IMR-90 (cell line): ENCODE results near the gene BMP3. TPM values are rescaled to one million over a fixed set of nuclear protein-coding genes. Genes with fewer than 3 reads are reported as not detected.

ENCODE experiments used
- ATAC-seq: fragments of 200-7000 bp; cut with Tn5 transposase; 2 replicates; pipeline ENCODE4 v1.9.1; 2020; ENCODE audit warnings: low read depth, mild to moderate bottlenecking, moderate library complexity
- BruUV-seq: library from RNA; stranded (reverse); fragments of 400-500 nt; replicated peaks from 2 replicates; lab custom pipeline; 2021; lab: Mats Ljungman, UMichigan
- CTCF ChIA-PET: fragments of 300-600 bp; formaldehyde crosslinking; extraction: SDS; loops from one replicate; lab custom pipeline; 2021; ENCODE audit warnings: antibody characterized with exemption; lab: Yijun Ruan, JAX
- POLR2A ChIA-PET: fragments of 300-600 bp; sonication (Branson Sonifier 250); formaldehyde crosslinking; loops from one replicate; lab custom pipeline; 2022; ENCODE audit warnings: antibody characterized with exemption; ENCODE audit not compliant: unreplicated experiment; lab: Charles Lee
- DNase-seq: peaks from one replicate; pipeline ENCODE4 v3.0.0; 2013
- H2AFZ ChIP-seq: replicated peaks from 2 replicates; pipeline ENCODE3; 2013; ENCODE audit warnings: low read length, mild to moderate bottlenecking; ENCODE audit not compliant: poor library complexity
- H2AK5ac ChIP-seq: 2 replicates; pipeline ENCODE4 v1.6.1; 2013; ENCODE audit warnings: low read depth, low read length, inconsistent platforms
- H2AK9ac ChIP-seq: replicated peaks from 2 replicates; pipeline ENCODE3; 2013; ENCODE audit warnings: mild to moderate bottlenecking, low read depth, low read length, moderate library complexity; ENCODE audit not compliant: poor library complexity
- H2BK120ac ChIP-seq: 2 replicates; pipeline ENCODE4 v1.6.1; 2013; ENCODE audit warnings: low read depth, low read length, inconsistent platforms
- H2BK15ac ChIP-seq: 3 replicates; pipeline ENCODE4 v1.6.1; 2013; ENCODE audit warnings: low read depth, low read length, inconsistent platforms
- H2BK20ac ChIP-seq: 2 replicates; pipeline ENCODE4 v1.6.1; 2013; ENCODE audit warnings: low read depth, mild to moderate bottlenecking, inconsistent platforms, low read length, moderate library complexity
- H2BK5ac ChIP-seq: 2 replicates; pipeline ENCODE4 v1.6.1; 2013; ENCODE audit warnings: mild to moderate bottlenecking, low read depth, low read length, inconsistent platforms; ENCODE audit not compliant: poor library complexity, severe bottlenecking
- H3K14ac ChIP-seq: replicated peaks from 2 replicates; pipeline ENCODE4 v1.6.1; 2013; ENCODE audit warnings: low read depth, low read length, inconsistent platforms
- H3K18ac ChIP-seq: 2 replicates; pipeline ENCODE4 v1.6.1; 2013; ENCODE audit warnings: low read depth, low read length, control low read depth
- H3K23ac ChIP-seq: 2 replicates; pipeline ENCODE4 v1.6.1; 2013; ENCODE audit warnings: low read depth, low read length, inconsistent platforms
- H3K27ac ChIP-seq: 2 replicates; pipeline ENCODE4 v1.5.1; 2013; ENCODE audit warnings: mild to moderate bottlenecking, control low read depth, low read length; ENCODE audit not compliant: insufficient read depth
- H3K27me3 ChIP-seq: 2 replicates; pipeline ENCODE4 v1.6.1; 2013; ENCODE audit warnings: low read length; ENCODE audit not compliant: control insufficient read depth, insufficient read depth
- H3K36me3 ChIP-seq: 2 replicates; pipeline ENCODE4 v1.6.1; 2013; ENCODE audit warnings: low read length, mixed read lengths; ENCODE audit not compliant: control insufficient read depth, insufficient read depth
- H3K4ac ChIP-seq: 2 replicates; pipeline ENCODE4 v1.6.1; 2013; ENCODE audit warnings: low read depth, low read length, inconsistent platforms
- H3K4me1 ChIP-seq: 2 replicates; pipeline ENCODE4 v1.6.1; 2013; ENCODE audit warnings: low read length, mixed read lengths; ENCODE audit not compliant: control insufficient read depth, insufficient read depth
- H3K4me2 ChIP-seq: 2 replicates; pipeline ENCODE4 v1.6.1; 2013; ENCODE audit warnings: low read depth, mild to moderate bottlenecking, control low read depth, low read length, moderate library complexity
- H3K4me3 ChIP-seq: 2 replicates; pipeline ENCODE4 v1.5.1; 2013; ENCODE audit warnings: low read depth, mild to moderate bottlenecking, control low read depth, low read length, moderate library complexity; ENCODE audit not compliant: insufficient read depth
- H3K56ac ChIP-seq: 2 replicates; pipeline ENCODE4 v1.6.1; 2013; ENCODE audit warnings: low read length, inconsistent platforms; ENCODE audit not compliant: insufficient read depth; ENCODE audit errors: extremely low read depth
- H3K79me1 ChIP-seq, 2 experiments: 2 replicates each; pipeline ENCODE4 v1.6.1; 2013; ENCODE audit warnings: low read length in 2 of 2, inconsistent platforms in 1 of 2, low read depth in 1 of 2
- H3K9ac ChIP-seq: 2 replicates; pipeline ENCODE4 v1.6.1; 2013; ENCODE audit warnings: low read depth, low read length, control low read depth
- H3K9me1 ChIP-seq: 2 replicates; pipeline ENCODE4 v1.6.1; 2013; ENCODE audit warnings: low read length, inconsistent platforms; ENCODE audit not compliant: insufficient read depth
- H3K9me3 ChIP-seq: 2 replicates; pipeline ENCODE4 v1.6.1; 2013; ENCODE audit warnings: low read length; ENCODE audit not compliant: control insufficient read depth, insufficient read depth
- H4K20me1 ChIP-seq: 2 replicates; pipeline ENCODE4 v1.6.1; 2013; ENCODE audit warnings: low read length, inconsistent platforms; ENCODE audit not compliant: insufficient read depth
- H4K5ac ChIP-seq: 2 replicates; pipeline ENCODE4 v1.6.1; 2013; ENCODE audit warnings: mild to moderate bottlenecking, low read depth, low read length, control low read depth
- H4K8ac ChIP-seq, 2 experiments: 2 replicates each; pipeline ENCODE4 v1.6.1; 2013; ENCODE audit warnings: low read depth in 2 of 2, low read length in 2 of 2, control low read depth in 1 of 2, inconsistent platforms in 1 of 2
- H4K91ac ChIP-seq: 2 replicates; pipeline ENCODE4 v1.6.1; 2013; ENCODE audit warnings: low read depth, low read length, inconsistent platforms; ENCODE audit not compliant: insufficient read depth
- MAZ ChIP-seq: IDR thresholded peaks from 2 replicates; pipeline ENCODE4 v1.6.1; 2012; ENCODE audit warnings: low read depth, mild to moderate bottlenecking, low read length, improper control_type of control experiment, moderate library complexity, borderline replicate concordance
- dilution Hi-C: fragments of 300-500 bp; cut with HindIII; formaldehyde crosslinking; loops from one replicate; pipeline ENCODE4 v1.14.3; 2018; ENCODE audit warnings: low sequenced_read_pairs; ENCODE audit not compliant: unreplicated experiment
- in situ Hi-C: fragments of 300-500 bp; cut with MboI; formaldehyde crosslinking; loops from 3 replicates; pipeline ENCODE4 v1.14.3; 2019; ENCODE audit warnings: low sequenced_read_pairs, inconsistent platforms, mixed read lengths
- intact Hi-C: fragments of 100-400 bp; cut with micrococcal nuclease; formaldehyde crosslinking; loops from 2 replicates; pipeline ENCODE4 v1.10.0; 2022
- polyA plus RNA-seq, 3 experiments: library from polyadenylated mRNA; depleted of rRNA; stranded (reverse); fragments of >200 nt; gene quantifications; 2 replicates each; pipeline ENCODE4 v1.2.3, GENCODE V29; 2012; ENCODE audit warnings: low replicate concordance in 1 of 3
- total RNA-seq: library from RNA; depleted of rRNA; stranded (reverse); fragments of >200 nt; gene quantifications from 2 replicates; pipeline ENCODE4 v1.2.3, GENCODE V29; 2012
- TF ChIP-seq, protein P1 (sequence below): fragments of 150-350 bp; IDR thresholded peaks from 2 replicates; pipeline ENCODE4 v1.6.1; 2016; ENCODE audit warnings: low read depth, mild to moderate bottlenecking, low read length, moderate library complexity, borderline replicate concordance

The BMP3 gene
- total and polyA plus RNA-seq, 2 of the 4 experiments (the other 2 are of a cell fraction) = under 0.01 to 0.10 TPM

GRCh38 chr4:81102107-81102506, 71.6 kb downstream of the BMP3 start:
- H3K9me3 ChIP-seq = no peaks in the 10 kb centered on the region
- DNase-seq = no peak
- no peak for TF ChIP-seq MAZ
- TF ChIP-seq, protein P1, sequence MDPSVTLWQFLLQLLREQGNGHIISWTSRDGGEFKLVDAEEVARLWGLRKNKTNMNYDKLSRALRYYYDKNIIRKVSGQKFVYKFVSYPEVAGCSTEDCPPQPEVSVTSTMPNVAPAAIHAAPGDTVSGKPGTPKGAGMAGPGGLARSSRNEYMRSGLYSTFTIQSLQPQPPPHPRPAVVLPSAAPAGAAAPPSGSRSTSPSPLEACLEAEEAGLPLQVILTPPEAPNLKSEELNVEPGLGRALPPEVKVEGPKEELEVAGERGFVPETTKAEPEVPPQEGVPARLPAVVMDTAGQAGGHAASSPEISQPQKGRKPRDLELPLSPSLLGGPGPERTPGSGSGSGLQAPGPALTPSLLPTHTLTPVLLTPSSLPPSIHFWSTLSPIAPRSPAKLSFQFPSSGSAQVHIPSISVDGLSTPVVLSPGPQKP = no peak
- no peak overlapping the region for H2BK120ac ChIP-seq
- no peak overlapping the region for H3K14ac ChIP-seq
- no peak overlapping the region for H2AFZ ChIP-seq
- H4K5ac ChIP-seq = no peak overlapping the region
- no peaks in the 10 kb centered on the region for H3K9me1 ChIP-seq
- no peak overlapping the region for H3K4me2 ChIP-seq
- ChIA-PET POLR2A (no interaction called here), CTCF (interaction anchor here (0.6 to 1.0 kb wide), 4 partner anchors 33 to 250 kb away, joined by 3 to 12 read pairs (median 7); no protein-coding TSS in a partner anchor)
- intact Hi-C loops = no loop called here
- H3K4me3 ChIP-seq = no peak overlapping the region
- no peak overlapping the region for H3K23ac ChIP-seq
- peaks cover 4% of the 10 kb centered on the region for H3K36me3 ChIP-seq
- no peak overlapping the region for H3K18ac ChIP-seq
- H3K4ac ChIP-seq = no peak overlapping the region
- H2AK5ac ChIP-seq = no peak overlapping the region
- no peak overlapping the region for H3K27ac ChIP-seq
- H3K27me3 ChIP-seq = no peaks in the 10 kb centered on the region
- H3K9ac ChIP-seq = no peak overlapping the region
- no peak overlapping the region for H2AK9ac ChIP-seq
- ATAC-seq = no peak
- H3K4me1 ChIP-seq = no peaks in the 10 kb centered on the region
- no peak overlapping the region for H4K91ac ChIP-seq
- no peak overlapping the region for H4K8ac ChIP-seq
- H2BK15ac ChIP-seq = no peak overlapping the region
- BruUV-seq = no TSS peak
- dilution Hi-C loops = no loop called here
- H3K79me1 ChIP-seq = no peaks in the 10 kb centered on the region
- H3K56ac ChIP-seq = no peak overlapping the region
- no peak overlapping the region for H2BK5ac ChIP-seq
- in situ Hi-C loops = no loop called here
- no peaks in the 10 kb centered on the region for H4K20me1 ChIP-seq
- no peak overlapping the region for H2BK20ac ChIP-seq
